ELF-1 (cell line): ENCODE data around the gene PRR22.
A peak's percentile ranks its signal among the peaks of the same experiment; 100 is the strongest.

Source experiments
- DNase-seq: peaks from one replicate; pipeline ENCODE4 v3.0.0-alpha.2; 2016; ENCODE audit warnings: low read depth, low spot score

PRR22 gene

DNA sequence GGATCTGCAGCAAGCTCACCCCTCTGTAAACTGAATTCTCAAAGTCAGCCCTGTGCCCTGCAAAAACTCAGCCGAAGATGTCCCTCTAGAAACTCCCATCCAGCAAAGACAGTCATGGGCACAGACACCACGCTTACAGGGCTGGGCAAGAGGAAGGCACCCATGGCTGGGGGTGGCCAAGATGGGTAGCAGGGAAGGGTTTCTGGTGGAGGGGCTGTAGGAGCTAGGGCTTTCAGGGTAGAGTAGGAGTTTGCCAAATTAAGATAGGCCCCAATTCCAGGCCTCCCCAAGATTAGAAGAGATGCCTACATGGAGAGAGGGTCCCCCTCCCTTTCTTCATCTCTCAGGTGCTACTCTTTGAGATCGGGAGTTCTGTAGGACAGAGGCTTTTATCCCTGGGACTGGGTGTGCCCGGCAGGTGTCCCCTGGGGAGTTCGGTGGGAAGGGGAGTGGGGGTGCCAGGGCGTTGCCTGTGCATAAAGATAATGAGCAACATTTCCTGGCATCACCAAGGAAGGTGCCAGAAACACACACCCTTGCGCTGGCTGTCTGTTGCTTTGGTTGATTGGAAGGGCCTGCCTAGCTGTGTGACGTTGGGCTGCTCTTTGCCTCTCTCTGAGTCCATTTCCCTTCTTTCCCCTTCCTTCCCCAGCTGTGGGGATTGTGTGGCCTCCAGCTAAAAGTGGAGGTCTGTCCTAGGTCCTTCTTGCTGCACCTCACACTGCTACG is 29.7 kb upstream of the PRR22 start:
- DNase-seq, result no peak

DNA sequence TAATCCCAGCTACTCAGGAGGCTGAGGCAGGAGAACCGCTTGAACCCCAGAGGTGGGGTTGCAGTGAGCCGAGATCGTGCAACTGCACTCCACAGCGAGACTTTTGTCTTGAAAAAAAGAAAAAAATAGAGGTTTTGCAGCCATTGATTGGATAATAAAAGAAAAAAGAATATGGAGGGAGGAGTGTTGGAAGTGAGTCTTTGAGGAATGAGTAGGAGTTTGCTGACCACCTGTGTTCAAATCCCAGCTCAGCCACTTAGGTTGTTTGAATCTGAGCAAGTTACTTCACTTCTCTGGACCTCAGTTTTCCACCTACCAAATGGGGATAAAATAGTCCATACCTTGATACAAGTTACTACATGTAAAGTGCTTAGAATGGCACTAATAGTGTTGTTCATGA is 26.6 kb upstream of the PRR22 start:
- DNase-seq, result no peak

DNA sequence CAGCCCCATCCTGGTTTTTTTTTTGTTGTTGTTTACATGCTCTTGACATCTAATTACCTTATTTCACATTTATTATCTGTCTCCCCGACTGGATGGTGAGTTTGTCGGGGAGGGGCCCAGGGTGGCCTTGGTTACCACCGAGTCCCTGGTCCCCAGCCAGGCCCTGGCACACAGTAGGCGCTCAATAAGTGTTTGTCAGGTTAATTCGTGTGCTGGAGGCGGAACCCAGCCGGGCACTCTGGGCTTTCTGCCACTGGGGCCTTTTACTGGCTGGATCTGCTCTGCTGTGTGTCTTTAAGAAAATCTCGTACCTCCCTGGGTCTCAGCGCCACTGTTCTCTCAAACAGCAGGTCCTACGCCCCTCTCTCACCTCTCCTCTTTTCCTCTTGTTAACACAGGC is 24.9 kb upstream of the PRR22 start:
- no peak for DNase-seq

DNA sequence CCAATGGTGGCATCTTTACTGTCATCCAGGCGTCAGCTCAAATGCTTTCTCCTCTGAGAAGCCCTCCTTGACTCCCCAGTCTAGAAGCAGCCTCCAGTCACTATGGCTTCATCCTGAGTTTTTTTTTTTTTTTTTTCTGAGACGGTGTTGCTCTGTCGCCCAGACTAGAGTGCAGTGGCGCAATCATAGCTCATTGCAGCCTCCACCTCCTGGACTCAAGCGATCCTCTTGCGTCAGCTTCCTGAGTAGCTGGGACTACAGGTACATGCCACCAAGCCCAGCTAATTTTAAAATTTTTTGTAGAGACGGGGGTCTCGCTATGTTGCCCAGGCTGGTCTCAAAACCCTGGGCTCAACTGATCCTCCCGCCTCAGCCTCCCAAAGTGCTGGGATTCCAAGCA is 24.5 kb upstream of the PRR22 start:
- no peak for DNase-seq

DNA sequence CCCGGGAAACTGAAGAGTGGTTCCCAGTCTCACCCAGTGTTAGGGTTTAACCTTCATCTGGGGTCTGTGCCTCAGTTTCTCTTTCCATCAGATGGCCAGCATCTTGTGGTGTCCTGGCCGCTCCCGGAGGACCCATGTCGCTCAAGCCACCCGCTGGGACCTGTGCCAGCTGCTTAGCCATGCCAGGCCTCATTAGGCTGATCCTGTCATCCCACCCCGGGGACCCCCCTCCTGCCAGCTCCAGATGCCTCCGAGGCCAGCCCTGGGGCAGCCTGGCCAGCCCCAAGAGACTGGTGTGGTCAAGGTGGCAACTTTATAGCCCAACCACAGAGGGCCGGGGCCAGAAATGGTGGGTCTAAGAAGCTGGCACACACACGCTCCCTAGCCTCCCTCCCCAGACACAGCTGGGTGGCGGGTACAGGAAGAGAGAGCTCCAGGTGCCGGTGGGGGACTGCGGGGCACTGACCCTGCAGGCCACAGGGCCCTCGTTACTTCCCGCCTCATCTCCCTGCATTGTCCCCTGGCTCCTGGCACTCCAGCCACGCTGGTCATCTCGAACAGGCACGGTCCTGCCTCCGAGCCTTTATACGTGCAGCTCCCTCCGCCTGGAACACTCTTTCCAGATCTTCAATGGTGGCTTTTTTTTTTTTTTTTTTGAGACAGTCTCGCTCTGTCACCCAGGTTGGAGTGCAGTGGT is 23.7 kb upstream of the PRR22 start:
- DNase-seq, result no peak

DNA sequence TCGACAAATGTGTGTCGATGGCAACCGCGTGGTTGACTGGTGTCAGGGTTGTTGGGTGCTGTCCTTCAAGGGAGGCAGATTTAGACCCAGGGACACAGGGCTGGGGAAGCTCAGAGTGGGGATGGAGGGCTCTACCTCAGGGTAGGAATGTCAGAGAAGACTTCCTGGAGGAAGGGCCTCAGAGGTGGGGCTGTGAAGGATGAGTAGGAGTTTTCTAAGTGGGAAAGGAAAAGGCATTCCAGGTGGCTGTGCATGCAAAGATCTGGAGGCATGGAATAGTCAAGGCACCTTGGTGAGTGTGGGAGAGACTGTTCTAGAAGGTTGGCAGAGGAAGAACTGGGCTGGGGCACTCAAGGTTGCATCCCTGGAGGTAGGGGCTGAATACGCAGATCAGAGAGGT is 22.4 kb upstream of the PRR22 start:
- DNase-seq, result no peak

DNA sequence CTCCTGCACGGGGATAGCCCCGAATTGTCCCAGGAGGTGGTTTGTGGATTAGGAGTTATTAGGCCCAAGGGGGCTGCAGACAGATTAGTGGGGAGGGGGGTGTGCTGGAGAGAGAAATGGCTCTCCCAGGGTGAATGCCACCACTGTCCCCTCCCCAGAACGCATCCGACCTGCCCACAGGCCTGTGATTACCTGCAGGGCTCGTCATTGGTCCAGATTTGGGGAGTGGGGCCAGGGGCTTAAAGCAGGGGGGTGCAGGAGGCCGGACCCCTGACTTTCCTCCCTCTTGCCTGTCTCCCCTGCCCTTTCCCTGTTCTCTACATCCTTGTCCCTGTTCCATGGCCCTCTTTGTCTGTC is 21.6 kb upstream of the PRR22 start:
- no peak for DNase-seq

DNA sequence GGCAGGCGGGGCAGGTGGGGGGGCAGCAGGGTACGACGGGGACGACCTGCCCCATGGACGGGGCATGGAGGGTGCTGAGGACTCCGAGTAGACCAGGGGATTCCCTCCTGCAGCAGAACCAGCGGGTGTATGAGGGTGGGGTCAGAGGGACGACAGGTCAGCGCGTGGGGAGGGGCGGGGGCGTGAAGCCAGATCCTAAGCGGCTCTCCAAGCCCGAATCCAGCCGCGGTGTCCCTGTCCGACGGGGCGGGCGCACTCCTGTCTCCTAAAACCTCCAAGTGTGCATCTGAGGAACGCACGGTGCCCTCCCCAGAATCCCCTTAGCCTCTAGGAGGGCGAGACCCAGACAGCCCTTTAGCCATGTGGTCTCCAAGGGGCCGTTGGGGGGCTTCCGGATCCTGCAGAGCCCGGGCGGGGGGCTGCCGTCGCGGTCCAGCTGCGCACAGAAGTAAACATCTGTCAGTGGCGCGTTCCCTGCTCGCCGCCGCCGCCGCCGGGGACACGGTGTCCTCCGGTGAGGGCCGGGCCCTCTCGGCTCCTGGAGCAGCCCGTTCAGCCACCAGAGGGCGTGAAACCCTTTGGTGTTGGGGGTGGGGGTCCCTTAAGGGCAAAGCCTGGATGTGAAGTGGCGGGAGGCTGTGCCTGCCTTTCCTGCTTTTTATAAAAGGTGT is 21.1 kb upstream of the PRR22 start:
- peak; percentile 89 for DNase-seq

DNA sequence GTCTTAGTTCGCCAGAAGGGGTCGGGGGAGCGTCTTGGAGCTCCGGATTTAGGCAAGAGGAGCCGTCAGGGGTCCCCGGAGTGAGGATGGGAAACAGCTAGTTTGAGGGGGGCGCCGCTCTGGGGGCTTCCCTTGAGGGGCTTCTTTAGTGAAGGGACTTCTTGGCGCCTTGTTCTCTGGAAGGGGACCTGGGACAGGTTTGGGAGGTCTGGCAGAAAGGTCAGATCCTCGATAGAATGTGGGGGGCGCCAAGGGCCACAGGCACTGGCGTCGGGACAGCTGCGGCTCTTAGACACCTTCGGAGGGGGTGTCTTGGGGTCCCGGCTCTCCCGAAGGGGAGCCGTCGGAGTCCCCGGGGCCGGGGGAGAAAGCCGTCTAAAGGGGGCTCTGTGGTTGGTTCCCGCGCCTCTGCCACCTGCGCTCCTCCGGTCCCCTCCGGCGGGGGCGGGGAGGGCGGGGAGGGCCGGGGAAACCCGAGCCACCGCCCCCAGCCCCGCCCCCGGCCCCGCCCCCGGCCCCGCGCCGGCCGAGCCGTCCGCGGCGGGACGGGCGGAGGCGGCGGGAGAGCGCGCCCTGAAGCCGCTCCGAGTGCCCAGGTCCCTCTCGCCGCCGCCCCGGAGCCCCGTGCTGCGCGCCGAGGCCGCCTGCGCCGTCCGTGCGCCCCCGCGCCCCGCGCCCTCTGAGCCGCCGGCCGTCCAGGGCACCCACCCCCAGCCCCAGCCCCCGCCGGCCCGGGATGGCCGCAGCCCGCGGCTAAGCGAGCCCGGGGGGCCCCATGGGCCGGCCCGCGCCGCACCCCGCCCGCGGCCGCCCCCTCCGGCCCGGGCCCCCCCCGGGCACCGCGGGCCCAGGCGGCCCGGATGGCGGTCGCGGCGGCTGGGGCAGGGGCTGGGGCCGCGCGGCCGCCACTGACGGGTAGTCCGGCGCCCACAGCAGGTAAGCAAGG is 20.2 kb upstream of the PRR22 start, which contains the start of gene NRTN:
Gene NRTN (plus strand): TSS at position 552 of the 946 bp plus-strand sequence. CDS start 19,099 bp downstream, outside the sequence.
- no peak for DNase-seq

DNA sequence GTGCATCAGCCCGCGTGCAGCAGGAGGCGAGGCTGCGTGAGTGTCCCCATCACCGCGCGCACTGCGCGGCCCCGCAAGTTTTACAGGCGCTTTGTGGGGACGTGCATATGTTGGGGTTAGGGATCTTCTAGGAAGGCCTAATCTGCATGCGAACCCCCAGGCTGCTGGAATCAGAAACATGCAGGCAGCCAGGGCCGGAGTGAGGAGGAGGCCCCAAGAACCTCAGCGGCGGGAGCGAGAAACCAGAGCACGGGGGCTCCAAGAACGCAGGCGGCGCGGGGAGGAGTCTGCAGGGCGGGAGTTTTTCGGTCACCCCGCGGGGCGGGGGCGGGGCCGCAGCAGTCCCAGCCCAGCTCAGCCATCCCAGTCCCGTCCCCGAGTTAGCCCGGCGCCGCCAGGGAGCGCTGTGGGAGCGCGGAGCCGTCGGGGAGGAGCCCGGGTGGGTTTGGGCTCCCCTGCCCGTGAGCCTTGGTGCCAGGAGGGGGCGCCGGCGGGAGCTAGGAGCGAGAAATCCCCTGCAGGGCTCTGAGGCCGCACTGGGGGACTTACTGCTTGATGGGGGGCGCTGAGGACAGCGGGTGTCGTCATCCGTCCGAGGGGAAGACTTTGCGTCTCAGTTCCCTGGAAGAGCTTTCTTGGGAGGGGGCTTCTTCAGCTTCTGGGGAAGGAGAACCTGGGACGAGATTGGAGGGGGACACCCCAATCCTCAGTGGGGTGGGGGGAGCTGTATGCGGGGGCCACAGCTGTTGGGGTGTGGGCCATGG is 19.4 kb upstream of the PRR22 start:
- peak; percentile 98 for DNase-seq

DNA sequence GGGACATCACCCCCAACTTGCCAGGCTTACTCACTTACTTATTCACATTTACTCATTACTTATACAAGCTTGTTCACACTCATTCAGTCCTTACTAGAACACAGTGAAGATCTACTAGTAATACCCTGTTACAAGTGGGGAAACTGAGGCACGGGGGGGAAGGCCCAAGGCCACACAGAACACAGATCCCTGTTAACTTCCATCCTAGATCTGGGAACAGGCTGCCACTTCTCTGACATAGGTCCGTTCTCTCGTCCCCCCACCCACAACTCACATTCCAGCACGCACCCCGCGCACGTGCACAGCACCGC is 18.9 kb upstream of the PRR22 start:
- DNase-seq, result no peak

DNA sequence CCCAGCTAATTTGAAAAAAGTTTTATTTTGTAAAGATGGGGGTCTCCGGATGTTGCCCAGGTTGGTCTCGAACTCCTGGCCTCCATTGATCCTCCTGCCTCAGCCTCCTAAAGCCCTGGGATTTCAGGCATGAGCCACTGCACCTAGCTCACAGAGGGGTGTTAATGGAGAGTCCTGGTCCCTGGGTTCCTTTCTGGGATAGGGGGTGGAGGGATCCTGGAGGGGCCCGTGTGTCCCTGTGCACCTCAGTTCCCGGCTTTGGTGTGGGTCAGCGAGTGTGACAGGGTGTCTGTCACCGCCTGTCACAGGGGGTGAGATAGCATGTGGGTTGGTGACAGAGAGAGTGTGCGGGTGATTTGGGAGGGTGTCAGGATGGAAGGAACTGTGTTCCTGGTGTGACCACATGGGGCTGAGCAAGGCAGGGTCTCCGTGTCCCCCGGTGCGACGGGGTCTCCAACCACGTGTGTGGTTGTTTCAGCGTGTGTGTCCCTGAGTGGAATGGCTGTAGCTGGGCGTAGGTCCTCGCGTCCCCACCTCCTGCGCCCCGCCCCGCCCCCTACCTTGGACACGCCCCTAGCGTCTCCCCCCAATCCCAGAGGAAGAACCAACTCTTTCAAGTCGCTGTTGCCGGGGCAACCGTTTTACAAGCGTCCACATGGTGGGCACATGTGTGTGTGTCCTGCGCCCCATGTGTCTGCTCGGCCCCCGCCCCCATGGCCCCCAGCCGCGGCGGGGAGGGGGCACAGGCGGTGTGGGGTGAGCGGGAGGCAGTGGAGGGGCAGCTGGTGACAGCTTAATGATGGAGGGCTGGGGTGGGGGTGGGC is 17.5 kb upstream of the PRR22 start:
- no peak for DNase-seq

DNA sequence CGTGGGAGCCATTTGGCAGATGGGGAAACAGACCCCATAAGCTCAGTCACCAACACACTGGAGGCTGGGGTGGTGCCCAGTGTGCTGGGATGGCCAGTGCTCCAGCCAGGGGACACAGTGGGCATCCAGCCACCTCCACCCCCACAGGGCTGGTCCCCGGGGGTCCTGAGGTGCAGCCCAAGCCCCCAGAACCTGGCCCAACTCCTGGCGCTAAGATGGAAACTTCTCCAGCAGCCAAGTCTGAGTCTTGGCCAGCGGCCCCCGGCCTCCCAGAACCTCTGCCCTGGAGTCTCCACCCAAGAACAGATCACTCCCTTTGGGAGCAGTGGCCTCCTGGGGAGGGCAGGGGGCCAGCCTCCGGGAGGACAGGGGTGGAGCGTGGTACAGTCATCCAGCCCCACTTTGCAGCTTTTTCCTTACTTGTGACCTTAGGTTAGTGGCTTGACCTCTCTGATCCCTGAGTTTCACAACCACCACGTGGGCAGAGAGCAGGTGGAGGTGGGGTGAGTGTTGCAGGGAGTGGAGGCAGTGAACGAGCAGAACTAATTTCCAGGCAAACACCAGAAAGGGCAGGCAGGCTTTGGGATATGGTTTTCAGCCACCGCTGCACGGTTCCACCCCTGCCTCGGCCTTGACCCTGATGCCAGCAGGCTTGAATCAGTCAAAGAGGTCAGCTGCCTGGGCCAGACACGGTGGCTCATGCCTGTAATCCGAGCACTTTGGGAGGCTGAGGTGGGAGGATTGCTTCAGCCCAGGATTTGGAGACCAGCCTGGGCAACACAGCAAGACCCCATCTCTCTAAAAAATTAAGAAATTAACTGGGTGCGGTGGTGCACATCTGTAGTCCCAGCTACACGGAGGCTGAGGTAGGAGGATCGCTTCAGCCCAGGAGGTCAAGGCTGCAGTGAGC is 16.1 kb upstream of the PRR22 start:
- DNase-seq, result no peak

DNA sequence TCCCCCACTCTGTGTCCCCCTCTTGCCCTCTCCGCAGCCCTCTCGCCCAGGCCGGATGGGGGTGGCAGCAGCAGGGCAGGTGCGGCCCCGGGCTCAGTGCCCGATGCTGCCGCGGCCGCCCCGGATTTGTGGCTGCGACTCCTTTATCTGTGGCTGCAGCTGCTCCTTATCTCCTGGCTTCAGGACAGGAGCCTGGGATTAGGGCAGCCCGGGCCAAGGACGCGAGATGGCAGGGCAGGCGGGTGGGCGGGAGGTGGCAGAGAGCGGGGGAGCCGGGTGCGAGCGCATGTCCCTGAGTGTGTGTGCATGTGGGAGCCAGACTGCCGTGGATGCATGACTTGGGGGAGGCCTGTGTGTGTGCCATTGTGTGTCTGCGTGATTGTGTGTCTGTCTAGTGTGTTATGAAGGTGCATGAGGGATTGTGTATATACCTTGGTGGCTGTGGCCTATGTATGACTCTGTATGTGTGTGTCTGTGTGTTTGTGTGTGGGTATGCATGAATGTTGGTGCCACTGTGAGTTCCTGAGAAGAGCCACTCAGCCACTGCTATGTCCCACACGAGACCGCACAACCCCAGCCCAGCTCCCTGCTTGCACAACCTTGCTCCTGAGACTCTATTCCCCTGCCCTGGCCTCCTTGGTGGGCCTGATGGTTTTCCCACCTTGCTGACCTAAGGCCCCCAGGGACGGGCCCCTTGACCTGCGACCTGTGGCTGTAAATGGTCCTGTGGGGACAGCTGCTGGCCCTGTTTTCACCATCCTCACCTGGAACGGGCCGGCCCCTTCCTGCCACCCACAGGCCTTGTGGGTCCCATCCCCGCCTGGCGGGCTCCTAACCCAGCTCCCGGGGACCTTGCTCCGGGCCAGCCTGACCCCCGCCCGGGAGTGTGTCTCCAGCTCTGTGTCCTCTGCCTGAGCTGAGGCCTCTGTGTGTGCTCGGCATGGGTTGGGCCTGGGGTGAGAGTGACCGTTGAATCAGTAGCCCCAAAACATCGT is 15.0 kb upstream of the PRR22 start:
- DNase-seq, result no peak

DNA sequence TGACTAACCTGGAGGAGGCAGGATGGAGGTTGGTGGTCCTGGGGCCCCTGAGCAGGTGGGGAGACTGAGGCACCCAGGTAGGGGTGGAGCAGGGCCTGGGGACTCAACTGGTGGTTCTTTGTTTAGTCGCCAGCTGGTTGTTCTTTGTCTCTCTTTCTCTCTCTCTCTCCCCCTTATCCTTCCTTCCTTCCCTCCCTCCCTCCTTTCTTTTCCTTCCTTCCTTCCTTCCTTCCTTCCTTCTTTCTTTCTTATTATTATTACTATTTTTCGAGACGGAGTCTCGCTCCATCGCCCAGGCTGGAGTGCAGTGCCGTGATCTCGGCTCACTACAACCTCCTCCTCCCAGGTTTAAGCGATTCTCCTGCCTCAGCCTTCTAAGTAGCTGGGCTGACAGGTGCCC is 13.7 kb upstream of the PRR22 start:
- DNase-seq, result no peak

DNA sequence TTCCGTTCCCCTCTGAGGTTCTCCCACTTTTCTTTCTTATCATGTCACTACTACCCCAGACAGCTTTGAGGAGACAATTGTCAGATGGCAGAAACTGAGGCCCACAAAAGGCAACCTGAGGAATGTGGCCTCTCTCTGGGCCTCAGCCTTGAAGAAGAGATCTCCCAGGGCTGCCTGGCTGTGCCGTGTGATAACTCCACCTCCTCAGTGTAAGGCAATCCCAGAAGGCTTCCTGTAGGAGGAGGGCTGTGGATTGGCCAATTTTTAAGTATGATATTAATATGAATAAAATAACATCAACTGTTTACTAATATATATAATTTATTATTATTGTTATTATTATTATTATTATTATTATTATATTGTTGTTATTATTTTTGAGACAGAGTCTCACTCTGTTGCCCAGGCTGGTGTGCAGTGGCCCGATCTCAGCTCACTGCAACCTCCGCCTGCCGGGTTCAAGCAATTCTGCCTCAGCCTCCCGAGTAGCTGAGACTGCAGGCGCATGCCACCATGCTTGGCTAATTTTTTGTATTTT is 10.9 kb upstream of the PRR22 start:
- no peak for DNase-seq

DNA sequence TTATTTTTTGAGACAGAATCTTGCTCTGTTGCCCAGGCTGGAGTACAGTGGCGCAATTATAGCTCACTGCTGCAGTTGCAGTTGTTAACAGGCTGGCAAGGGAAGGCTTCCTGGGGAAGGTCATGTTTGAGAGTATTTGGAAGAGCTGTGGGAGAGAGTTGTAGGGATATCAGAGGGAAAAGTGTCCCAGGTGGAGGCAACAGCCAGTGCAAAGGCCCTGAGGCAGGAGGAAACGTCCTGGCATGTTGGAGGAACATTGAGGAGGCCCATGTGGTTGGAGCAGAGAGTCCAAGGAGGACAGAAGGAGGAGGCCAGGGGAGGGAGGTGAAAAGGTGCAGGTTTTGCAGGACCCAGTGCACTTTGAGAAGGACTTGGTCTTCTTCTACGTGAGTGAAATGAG is 8.6 kb upstream of the PRR22 start:
- no peak for DNase-seq

DNA sequence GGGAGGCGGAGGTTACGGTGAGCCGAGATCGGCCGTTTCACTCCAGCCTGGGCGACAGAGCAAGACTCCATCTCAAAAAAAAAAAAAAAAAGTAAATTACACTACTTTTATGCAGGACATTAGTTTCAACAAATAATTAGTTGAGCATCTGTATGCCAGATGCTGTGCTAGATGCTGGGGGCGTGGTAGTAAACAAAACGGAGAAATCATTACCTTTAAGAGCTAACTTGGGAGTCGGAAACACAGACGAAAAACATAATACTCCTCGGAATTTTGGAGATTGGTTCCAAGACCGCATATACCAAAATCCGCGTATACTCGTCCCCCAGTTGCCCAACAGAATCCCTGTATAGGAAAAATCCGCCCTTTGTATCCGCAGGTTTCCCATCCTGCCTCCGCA is 7.7 kb upstream of the PRR22 start:
- no peak for DNase-seq
